Spleen (tissue), 7 donors: Measurements from ENCODE around the gene LTB.

ENCODE experiments used
- POLR2A ChIP-seq, 3 donors: fragments of 450-650 bp; IDR thresholded peaks; one replicate each; pipeline ENCODE4 v1.5.1; 2017; ENCODE audit warnings: antibody characterized with exemption in 3 of 3, mild to moderate bottlenecking in 1 of 3
- TF ChIP-seq, protein P1 (sequence below), 11 experiments: fragments of 200-600 bp in 7 of 11; fragments of 450-650 bp in 4 of 11; sonication (generic) in 4 of 11; IDR thresholded peaks in 8 of 11; conservative IDR thresholded peaks in 3 of 11; 1 replicate in 7 of 11; 2 replicates in 4 of 11; pipeline versions ENCODE4 v1.4.0 to v1.8.0; 2016 to 2021; ENCODE audit warnings: antibody characterized with exemption in 11 of 11, inconsistent platforms in 4 of 11, mild to moderate bottlenecking in 1 of 11
- donor health status: DM: no; HTN: no; CAD: no; lungs with moderate emphysema.
- donor health status: DM: no; HTN: no; CAD: no.
- donor health status: DM: no; HTN: no; CAD: no.

DNA sequence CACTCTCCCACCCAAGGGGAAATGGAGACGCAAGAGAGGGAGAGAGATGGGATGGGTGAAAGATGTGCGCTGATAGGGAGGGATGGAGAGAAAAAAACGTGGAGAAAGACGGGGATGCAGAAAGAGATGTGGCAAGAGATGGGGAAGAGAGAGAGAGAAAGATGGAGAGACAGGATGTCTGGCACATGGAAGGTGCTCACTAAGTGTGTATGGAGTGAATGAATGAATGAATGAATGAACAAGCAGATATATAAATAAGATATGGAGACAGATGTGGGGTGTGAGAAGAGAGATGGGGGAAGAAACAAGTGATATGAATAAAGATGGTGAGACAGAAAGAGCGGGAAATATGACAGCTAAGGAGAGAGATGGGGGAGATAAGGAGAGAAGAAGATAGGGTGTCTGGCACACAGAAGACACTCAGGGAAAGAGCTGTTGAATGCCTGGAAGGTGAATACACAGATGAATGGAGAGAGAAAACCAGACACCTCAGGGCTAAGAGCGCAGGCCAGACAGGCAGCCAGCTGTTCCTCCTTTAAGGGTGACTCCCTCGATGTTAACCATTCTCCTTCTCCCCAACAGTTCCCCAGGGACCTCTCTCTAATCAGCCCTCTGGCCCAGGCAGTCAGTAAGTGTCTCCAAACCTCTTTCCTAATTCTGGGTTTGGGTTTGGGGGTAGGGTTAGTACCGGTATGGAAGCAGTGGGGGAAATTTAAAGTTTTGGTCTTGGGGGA, 6.1 kb downstream of the LTB start:
- TF ChIP-seq, protein P1, sequence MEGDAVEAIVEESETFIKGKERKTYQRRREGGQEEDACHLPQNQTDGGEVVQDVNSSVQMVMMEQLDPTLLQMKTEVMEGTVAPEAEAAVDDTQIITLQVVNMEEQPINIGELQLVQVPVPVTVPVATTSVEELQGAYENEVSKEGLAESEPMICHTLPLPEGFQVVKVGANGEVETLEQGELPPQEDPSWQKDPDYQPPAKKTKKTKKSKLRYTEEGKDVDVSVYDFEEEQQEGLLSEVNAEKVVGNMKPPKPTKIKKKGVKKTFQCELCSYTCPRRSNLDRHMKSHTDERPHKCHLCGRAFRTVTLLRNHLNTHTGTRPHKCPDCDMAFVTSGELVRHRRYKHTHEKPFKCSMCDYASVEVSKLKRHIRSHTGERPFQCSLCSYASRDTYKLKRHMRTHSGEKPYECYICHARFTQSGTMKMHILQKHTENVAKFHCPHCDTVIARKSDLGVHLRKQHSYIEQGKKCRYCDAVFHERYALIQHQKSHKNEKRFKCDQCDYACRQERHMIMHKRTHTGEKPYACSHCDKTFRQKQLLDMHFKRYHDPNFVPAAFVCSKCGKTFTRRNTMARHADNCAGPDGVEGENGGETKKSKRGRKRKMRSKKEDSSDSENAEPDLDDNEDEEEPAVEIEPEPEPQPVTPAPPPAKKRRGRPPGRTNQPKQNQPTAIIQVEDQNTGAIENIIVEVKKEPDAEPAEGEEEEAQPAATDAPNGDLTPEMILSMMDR (IDR thresholded peaks at IDR 0.05 in 8 of 11, conservative IDR thresholded peaks at IDR 0.05 in 3 of 11): no peak
- no peak for TF ChIP-seq POLR2A (IDR thresholded peaks at IDR 0.05)
